ENCODE data around the gene SLC12A9.

The SLC12A9 gene

DNA sequence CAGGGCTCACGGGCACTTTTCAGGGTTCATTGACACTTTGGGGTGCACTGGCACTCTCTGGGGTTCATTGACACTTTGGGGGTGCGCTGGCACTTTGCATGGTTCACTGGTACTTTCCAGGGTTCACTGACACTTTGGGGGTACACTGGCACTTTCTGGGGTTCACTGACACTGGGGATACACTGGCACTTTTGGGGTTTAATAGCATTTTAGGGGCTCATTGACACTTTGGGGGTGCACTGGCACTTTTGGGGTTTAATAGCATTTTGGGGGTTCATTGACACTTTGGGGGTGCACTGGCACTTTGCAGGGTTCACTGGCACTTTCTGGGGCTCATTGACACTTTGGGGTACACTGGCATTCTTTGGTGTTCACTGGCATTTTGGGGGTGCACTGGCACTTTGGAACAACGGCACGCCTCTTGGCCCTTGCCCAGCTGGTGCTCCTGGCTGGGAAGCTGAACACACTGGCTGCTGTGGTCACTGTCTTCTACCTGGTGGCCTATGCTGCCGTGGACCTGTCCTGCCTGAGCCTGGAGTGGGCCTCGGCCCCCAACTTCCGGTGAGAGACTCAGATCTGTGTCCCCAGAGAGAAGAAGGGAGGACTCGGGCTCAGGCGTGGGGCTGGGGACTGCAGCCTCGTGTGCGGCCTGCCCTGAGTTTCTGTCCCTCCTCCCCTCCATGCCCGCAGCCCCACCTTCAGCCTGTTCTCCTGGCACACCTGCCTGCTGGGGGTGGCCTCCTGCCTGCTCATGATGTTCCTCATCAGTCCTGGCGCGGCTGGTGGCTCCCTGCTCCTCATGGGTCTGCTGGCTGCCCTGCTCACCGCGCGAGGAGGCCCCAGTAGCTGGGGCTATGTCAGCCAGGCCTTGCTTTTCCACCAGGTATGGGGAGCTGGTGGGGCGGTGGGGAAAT lies 8.4 kb downstream of the SLC12A9 start:
- DNase-seq (ENCODE audit: low read depth in 3 of 3, low spot score in 1 of 3): no peak

DNA sequence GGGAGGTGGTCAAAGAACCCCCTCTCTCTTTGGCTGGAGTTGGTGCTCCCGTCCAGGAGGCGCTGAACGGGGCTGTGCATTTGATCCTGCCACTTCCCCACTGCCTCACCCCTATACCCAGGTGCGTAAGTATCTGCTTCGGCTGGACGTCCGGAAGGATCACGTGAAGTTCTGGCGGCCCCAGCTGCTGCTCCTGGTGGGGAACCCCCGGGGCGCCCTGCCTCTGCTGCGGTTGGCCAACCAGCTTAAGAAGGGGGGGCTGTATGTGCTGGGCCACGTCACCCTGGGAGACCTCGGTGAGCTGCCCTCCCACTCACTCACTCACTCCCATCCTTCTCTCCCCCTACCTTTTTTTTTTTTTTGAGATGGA lies 9.1 kb downstream of the SLC12A9 start:
- no peak for DNase-seq (ENCODE audit: low read depth in 3 of 3, low spot score in 1 of 3)

- no peak for DNase-seq (ENCODE audit: low read depth in 3 of 3, low spot score in 1 of 3)
Observed at GRCh38 chr7:100863406-100863950, 11.0 kb downstream of the SLC12A9 start.

DNA sequence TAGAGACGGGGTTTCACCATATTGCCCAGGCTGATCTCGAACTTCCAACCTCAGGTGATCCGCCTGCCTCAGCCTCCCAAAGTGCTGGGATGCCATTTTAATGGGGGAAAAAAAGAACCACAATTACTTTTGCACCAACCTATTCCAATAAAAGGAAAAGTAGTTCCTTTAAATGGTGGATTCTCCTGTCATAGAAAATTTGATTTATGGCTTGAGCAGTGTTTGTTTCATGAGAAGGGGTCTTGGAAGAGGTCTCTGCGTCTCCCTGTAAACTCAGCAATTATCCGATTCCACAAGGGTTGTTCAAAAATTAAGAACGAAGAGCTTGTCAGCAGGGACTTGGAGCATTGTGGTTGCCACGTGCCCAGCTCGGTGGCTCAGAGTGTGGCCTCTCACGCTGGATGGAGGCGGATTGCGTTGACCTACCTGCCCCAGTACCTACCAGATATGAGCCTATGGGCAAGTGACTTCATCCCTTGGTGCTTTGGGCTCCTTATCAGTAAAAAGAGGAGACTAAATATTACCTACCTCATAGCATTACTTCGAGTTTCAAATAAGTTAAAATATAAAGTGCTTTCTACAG lies 11.8 kb downstream of the SLC12A9 start:
- no peak for DNase-seq (ENCODE audit: low read depth in 3 of 3, low spot score in 1 of 3)

GRCh38 chr7:100865372-100865911 lies 12.9 kb downstream of the SLC12A9 start:
- no peak for DNase-seq (ENCODE audit: low read depth in 3 of 3, low spot score in 1 of 3)

DNA sequence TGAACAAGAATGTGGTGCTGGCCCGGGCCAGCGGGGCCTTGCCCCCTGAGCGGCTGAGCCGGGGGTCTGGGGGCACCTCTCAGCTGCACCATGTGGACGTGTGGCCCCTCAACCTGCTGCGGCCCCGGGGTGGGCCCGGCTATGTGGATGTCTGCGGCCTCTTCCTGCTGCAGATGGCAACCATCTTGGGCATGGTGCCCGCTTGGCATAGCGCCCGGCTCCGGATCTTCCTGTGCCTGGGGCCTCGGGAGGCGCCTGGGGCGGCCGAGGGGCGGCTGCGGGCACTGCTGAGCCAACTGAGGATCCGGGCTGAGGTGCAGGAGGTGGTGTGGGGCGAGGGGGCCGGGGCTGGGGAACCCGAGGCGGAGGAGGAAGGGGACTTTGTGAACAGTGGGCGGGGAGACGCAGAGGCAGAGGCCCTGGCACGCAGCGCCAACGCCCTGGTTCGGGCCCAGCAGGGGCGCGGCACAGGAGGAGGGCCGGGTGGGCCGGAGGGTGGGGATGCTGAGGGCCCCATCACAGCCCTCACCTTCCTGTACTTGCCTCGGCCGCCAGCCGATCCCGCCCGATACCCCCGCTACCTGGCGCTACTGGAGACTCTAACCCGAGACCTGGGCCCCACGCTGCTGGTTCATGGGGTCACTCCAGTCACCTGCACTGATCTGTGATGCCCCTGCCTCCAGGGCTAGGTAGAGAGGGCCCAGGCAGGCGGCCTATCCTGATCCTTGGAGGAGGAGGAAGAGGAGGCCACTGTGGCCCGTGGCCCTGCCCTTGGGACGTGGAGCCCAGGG lies 13.6 kb downstream of the SLC12A9 start:
- DNase-seq (ENCODE audit: low read depth in 3 of 3, low spot score in 1 of 3): no peak

DNA sequence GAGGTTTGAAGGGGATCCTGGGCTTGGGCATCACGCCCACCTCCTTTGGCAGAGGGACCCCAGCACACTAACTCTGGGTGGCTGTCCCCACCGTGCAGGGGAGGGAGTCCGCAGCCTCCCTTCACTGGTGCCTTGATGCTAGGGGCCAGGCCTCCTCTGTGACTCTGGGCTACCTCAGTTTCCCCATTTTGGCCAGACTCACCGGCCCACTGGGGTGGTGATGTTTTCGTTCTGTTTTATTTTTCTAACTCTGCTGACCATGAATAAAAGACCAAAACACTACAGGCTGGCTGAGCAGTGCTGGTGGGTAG lies 14.2 kb downstream of the SLC12A9 start:
- DNase-seq (ENCODE audit: low read depth in 3 of 3, low spot score in 1 of 3): no peak

DNA sequence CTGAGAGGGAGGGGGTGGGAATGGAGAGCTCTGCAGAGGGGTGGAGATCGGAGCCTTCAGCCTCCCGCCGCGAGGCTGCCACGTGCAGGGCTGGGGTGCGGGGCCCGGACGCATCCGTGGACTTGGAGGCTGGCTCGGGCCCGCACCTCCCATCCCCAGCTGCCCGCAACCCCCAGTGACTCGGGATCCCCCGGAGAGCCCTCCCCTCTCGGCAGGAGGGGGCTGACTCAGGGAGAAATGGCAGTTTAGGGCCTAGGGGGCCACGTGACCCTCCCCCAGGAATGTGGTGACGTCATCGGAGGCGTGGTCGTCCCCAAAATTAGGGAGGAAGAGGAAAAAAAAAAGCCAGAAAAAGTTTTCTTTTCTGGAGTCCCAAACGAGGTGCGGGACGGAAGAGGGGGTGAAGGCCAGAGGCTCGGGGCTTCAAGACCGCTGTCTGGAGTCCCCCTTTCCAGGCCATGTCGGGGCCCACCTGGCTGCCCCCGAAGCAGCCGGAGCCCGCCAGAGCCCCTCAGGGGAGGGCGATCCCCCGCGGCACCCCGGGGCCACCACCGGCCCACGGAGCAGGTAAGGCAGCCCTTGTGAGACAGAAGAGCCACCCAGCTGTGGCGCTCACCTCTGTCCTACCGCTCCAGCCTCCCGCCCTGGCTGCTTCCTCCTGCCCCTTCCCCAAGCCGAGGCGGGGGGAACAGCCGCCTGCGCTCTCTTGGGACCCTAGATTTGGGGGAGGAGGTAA lies 14.7 kb downstream of the SLC12A9 start, which contains the start of gene TRIP6:
Gene TRIP6, plus strand, starts transcription at position 348 of the 736 bp plus-strand sequence. Its CDS starts 111 bp downstream, at position 459.
- DNase-seq (ENCODE audit: low read depth in 3 of 3, low spot score in 1 of 3): peak in 1 of 3 donors; percentile 59

GRCh38 chr7:100867776-100868485 lies 15.4 kb downstream of the SLC12A9 start:
- no peak for DNase-seq (ENCODE audit: low read depth in 3 of 3, low spot score in 1 of 3)

GRCh38 chr7:100873599-100874299 lies 21.2 kb downstream of the SLC12A9 start:
- DNase-seq (ENCODE audit: low read depth in 3 of 3, low spot score in 1 of 3): no peak

DNA sequence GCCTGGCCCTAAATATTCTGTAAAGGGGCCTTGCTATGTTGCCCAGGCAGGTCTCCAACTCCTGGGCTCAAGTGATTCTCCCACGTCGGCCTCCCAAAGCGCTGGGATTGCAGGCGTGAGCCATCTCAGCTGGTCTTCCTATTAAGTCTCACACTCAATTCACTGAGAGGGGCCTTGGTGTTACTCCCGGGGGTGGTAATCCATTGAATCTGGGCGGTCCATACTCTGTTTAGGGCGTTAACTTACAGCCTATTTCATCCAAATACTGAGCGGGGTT lies 21.7 kb downstream of the SLC12A9 start:
- no peak for DNase-seq (ENCODE audit: low read depth in 3 of 3, low spot score in 1 of 3)

GRCh38 chr7:100874577-100875355 lies 22.3 kb downstream of the SLC12A9 start, which contains the start of gene SRRT:
SRRT (plus strand) TSS chr7:100875103; CDS start chr7:100875591, 488 bp downstream.
- peak; percentile 95 to 97 (median 95) for DNase-seq (ENCODE audit: low read depth in 3 of 3, low spot score in 1 of 3)

- DNase-seq (ENCODE audit: low read depth in 3 of 3, low spot score in 1 of 3): no peak
Observed at GRCh38 chr7:100875356-100875751, 22.8 kb downstream of the SLC12A9 start.

- no peak for DNase-seq (ENCODE audit: low read depth in 3 of 3, low spot score in 1 of 3)
Observed at GRCh38 chr7:100878013-100878412, 25.5 kb downstream of the SLC12A9 start.

- DNase-seq (ENCODE audit: low read depth in 3 of 3, low spot score in 1 of 3): no peak
Observed at GRCh38 chr7:100878685-100879084, 26.2 kb downstream of the SLC12A9 start.

GRCh38 chr7:100879685-100880261 lies 27.3 kb downstream of the SLC12A9 start:
- no peak for DNase-seq (ENCODE audit: low read depth in 3 of 3, low spot score in 1 of 3)

GRCh38 chr7:100880645-100881044 lies 28.1 kb downstream of the SLC12A9 start:
- DNase-seq (ENCODE audit: low read depth in 3 of 3, low spot score in 1 of 3): no peak

DNA sequence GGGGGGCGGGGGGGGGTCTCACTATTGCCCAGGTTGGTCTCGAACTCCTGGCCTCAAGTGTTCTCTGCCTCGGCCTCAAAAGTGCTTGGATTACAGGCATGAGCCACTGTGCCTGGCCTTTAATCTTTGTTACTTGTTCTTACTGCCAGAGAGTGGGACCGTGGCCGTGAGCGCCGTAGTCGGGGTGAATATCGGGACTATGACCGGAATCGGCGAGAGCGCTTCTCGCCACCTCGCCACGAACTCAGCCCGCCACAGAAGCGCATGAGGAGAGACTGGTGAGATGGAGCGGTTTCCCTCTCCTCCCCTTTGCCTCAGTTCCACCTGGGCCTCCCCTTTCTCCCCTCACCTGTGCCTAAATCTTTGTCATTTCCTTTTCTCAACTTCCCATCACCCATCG lies 28.6 kb downstream of the SLC12A9 start:
- no peak for DNase-seq (ENCODE audit: low read depth in 3 of 3, low spot score in 1 of 3)

Measured in stimulated activated CD4-positive, alpha-beta T cell treated with anti-CD3 and anti-CD28 coated beads, TNF-alpha, amount 100 ng/mL, for 1 hour (primary cell).